B cell (primary cell): ENCODE results near the gene PCDHB3. TPM values are rescaled to one million over a fixed set of nuclear protein-coding genes. Genes with fewer than 3 reads are reported as not detected.

Experiments
- ATAC-seq: fragments of 200-7000 bp; cut with Tn5 transposase; one replicate; pipeline ENCODE4 v1.10.0; 2021; ENCODE audit warnings: low read depth, mild to moderate bottlenecking, moderate number of reproducible peaks, moderate library complexity
- CTCF ChIA-PET: fragments of 350-600 bp; sonication (Branson Sonifier 250); formaldehyde crosslinking; loops from one replicate; lab custom pipeline; 2021; ENCODE audit warnings: antibody characterized with exemption, inconsistent platforms; lab: Charles Lee
- POLR2A ChIA-PET: fragments of 350-600 bp; sonication (Branson Sonifier 250); formaldehyde crosslinking; loops from one replicate; lab custom pipeline; 2021; ENCODE audit warnings: antibody characterized with exemption; lab: Charles Lee
- DNase-seq: peaks from one replicate; pipeline ENCODE4 v3.0.0; 2013
- H2AFZ ChIP-seq: 2 replicates; pipeline ENCODE4 v1.6.1; 2012; ENCODE audit warnings: mild to moderate bottlenecking, low read depth, low read length; ENCODE audit not compliant: insufficient read depth, poor library complexity, severe bottlenecking
- H3K27ac ChIP-seq, 2 donors: 1 replicate in 1 of 2; 2 replicates in 1 of 2; pipeline ENCODE4 v1.5.1; 2012 to 2013; ENCODE audit warnings: low read length in 2 of 2, mild to moderate bottlenecking in 2 of 2, moderate library complexity in 1 of 2
- H3K27me3 ChIP-seq, 4 experiments: fragments of 200-600 bp in 1 of 4; sonication (generic) in 1 of 4; replicated peaks in 1 of 4; 1 replicate in 2 of 4; 2 replicates in 2 of 4; pipeline versions ENCODE4 v1.6.1 to v1.7.0; 2013 to 2016; ENCODE audit warnings: low read length in 3 of 4, mild to moderate bottlenecking in 2 of 4, mixed read lengths in 1 of 4, moderate library complexity in 1 of 4; ENCODE audit not compliant: insufficient read depth in 4 of 4, control insufficient read depth in 3 of 4; ENCODE audit errors: control extremely low read depth in 1 of 4
- H3K36me3 ChIP-seq, 2 experiments: replicated peaks in 1 of 2; 1 replicate in 1 of 2; 2 replicates in 1 of 2; pipeline versions ENCODE4 v1.6.1 to v1.7.1; 2013; ENCODE audit warnings: low read length in 1 of 2; ENCODE audit not compliant: insufficient read depth in 2 of 2, control insufficient read depth in 1 of 2; ENCODE audit errors: control extremely low read depth in 1 of 2, extremely low read depth in 1 of 2
- H3K4me1 ChIP-seq, 2 donors: fragments of 200-600 bp in 1 of 2; sonication (generic) in 1 of 2; 1 replicate in 1 of 2; 2 replicates in 1 of 2; pipeline versions ENCODE4 v1.5.1 to v1.6.1; 2013 to 2017; ENCODE audit warnings: low read length in 2 of 2; ENCODE audit not compliant: control insufficient read depth in 2 of 2, insufficient read depth in 2 of 2
- H3K4me2 ChIP-seq: replicated peaks from 2 replicates; pipeline ENCODE3; 2012; ENCODE audit warnings: mild to moderate bottlenecking, low read depth, low read length; ENCODE audit not compliant: poor library complexity, severe bottlenecking
- H3K4me3 ChIP-seq, 5 experiments: fragments of 200-600 bp in 1 of 5; sonication (generic) in 1 of 5; 1 replicate in 3 of 5; 2 replicates in 2 of 5; pipeline versions ENCODE4 v1.5.1 to v1.7.0; 2011 to 2016; ENCODE audit warnings: low read length in 4 of 5, mild to moderate bottlenecking in 4 of 5, low read depth in 2 of 5, control low read depth in 1 of 5, moderate library complexity in 1 of 5; ENCODE audit not compliant: insufficient read depth in 1 of 5; ENCODE audit errors: control extremely low read depth in 1 of 5, extremely low read depth in 1 of 5
- H3K79me2 ChIP-seq: fragments of 200-600 bp; sonication (generic); one replicate; pipeline ENCODE4 v1.6.0; 2016; ENCODE audit warnings: low read length; ENCODE audit not compliant: control insufficient read depth, insufficient read depth
- H3K9ac ChIP-seq: fragments of 200-600 bp; sonication (generic); 2 replicates; pipeline ENCODE4 v1.6.1; 2017; ENCODE audit warnings: mild to moderate bottlenecking, low read length, moderate library complexity
- H3K9me3 ChIP-seq, 3 donors: one replicate each; pipeline versions ENCODE4 v1.6.1 to v1.7.1; 2013; ENCODE audit warnings: low read length in 2 of 3; ENCODE audit not compliant: control insufficient read depth in 2 of 3, insufficient read depth in 1 of 3; ENCODE audit errors: control extremely low read depth in 1 of 3
- H4K20me1 ChIP-seq: 2 replicates; pipeline ENCODE4 v1.6.0; 2012; ENCODE audit warnings: mild to moderate bottlenecking, low read length; ENCODE audit not compliant: insufficient read depth, control insufficient read depth, poor library complexity, severe bottlenecking
- H3K27ac Mint-ChIP-seq: one replicate; pipeline ENCODE4 v1.8.0; 2021; ENCODE audit warnings: mixed read lengths
- H3K27me3 Mint-ChIP-seq: one replicate; pipeline ENCODE4 v1.8.0; 2021; ENCODE audit warnings: mixed read lengths
- H3K4me1 Mint-ChIP-seq: one replicate; pipeline ENCODE4 v1.8.0; 2021; ENCODE audit warnings: mixed read lengths
- H3K4me3 Mint-ChIP-seq: one replicate; pipeline ENCODE4 v1.8.0; 2021; ENCODE audit warnings: mixed read lengths
- H3K9me3 Mint-ChIP-seq: one replicate; pipeline ENCODE4 v1.8.0; 2022; ENCODE audit warnings: mixed read lengths; ENCODE audit not compliant: insufficient read depth
- CTCF ChIP-seq: fragments of 200-600 bp; IDR thresholded peaks from one replicate; pipeline ENCODE4 v1.8.0; 2022; ENCODE audit warnings: antibody characterized with exemption, mild to moderate bottlenecking
- EZH2 ChIP-seq: IDR thresholded peaks from 2 replicates; pipeline ENCODE4 v1.6.1; 2012; ENCODE audit warnings: borderline replicate concordance, low read depth, mild to moderate bottlenecking, moderate library complexity, low read length; ENCODE audit not compliant: insufficient read depth, poor library complexity, severe bottlenecking
- WGBS: methylation state at CpG from one replicate; pipeline ENCODE4 v1.1.5; 2013; ENCODE audit warnings: missing lambda C conversion rate; ENCODE audit not compliant: insufficient coverage; 5-methylcytosine and 5-hydroxymethylcytosine counted together
- intact Hi-C: fragments of 100-400 bp; cut with micrococcal nuclease; formaldehyde crosslinking; loops from one replicate; pipeline ENCODE4 v1.10.0; 2022
- polyA plus RNA-seq: library from polyadenylated mRNA; depleted of rRNA; stranded (reverse); fragments of >200 nt; gene quantifications from 2 replicates; pipeline ENCODE4 v1.2.3, GENCODE V29; 2012
- total RNA-seq, 2 donors: library from RNA; stranded (reverse); fragments of 120-200 nt in 1 of 2; gene quantifications; 1 replicate in 1 of 2; 2 replicates in 1 of 2; pipeline versions ENCODE4 v1.2.3 to v1.2.4, GENCODE V29; 2013 to 2022

PCDHB3 gene
- total and polyA plus RNA-seq, 2 donors (not counting 1 experiment from before 2014, with no cell fraction given) = not detected

DNA sequence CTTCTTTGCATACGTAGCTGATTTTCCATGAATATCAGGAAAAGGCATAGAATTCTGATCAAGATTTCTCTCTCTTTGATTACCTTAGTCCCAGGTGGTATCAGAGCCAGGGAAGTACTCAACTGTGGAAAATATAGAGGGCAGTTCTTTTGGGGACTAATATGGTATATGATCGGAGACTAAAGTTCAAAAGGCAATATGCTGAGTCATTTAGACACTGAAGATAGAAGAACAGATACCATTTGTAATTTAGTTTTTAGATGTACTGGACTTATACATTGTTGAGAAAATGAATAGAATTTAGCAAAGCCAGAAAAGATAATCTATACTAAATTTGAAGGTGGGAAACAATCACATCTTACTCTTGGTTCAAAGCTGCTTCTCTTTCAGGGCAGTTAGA lies 5.1 kb downstream of the PCDHB3 start:
- Histone ChIP-seq H3K79me2 (no peaks in the 10 kb centered on the region), H2AFZ (no peak overlapping the region), H4K20me1 (no peaks in the 10 kb centered on the region), H3K36me3 (no peaks in the 10 kb centered on the region), H3K4me2 (no peak overlapping the region), H3K9me3 (peaks cover 0 to 21% (median 2%) of the 10 kb centered on the region in 3 donors), H3K27ac (no peak overlapping the region), H3K4me1 (no peaks in the 10 kb centered on the region), H3K27me3 (peaks cover 0 to 6% (median 1%) of the 10 kb centered on the region in 4 experiments), H3K4me3 (no peak overlapping the region), H3K9ac (no peak overlapping the region)
- ChIA-PET POLR2A (no interaction called here), CTCF (no interaction called here)
- TF ChIP-seq CTCF (no peak), EZH2 (no peak)
- Mint-ChIP-seq H3K9me3 (no peaks in the 10 kb centered on the region), H3K4me3 (no peak overlapping the region), H3K27ac (no peak overlapping the region), H3K27me3 (peaks cover 5% of the 10 kb centered on the region), H3K4me1 (no peaks in the 10 kb centered on the region)
- DNase-seq = no peak
- WGBS = no CpG with 5 or more reads among the region's 2 CpGs
- ATAC-seq = no peak
- intact Hi-C loops = no loop called here

GRCh38 chr5:141119250-141119649 lies 19.0 kb downstream of the PCDHB3 start:
- ATAC-seq (no peak), DNase-seq (no peak)
- H3K27me3 ChIP-seq = peaks cover 0 to 11% (median 3%) of the 10 kb centered on the region in 4 experiments
- intact Hi-C loops = no loop called here
- Mint-ChIP-seq H3K27ac (no peak overlapping the region), H3K27me3 (peaks cover 9% of the 10 kb centered on the region), H3K9me3 (peaks cover 13% of the 10 kb centered on the region), H3K4me1 (no peaks in the 10 kb centered on the region), H3K4me3 (no peak overlapping the region)
- H3K4me2 ChIP-seq = no peak overlapping the region
- no CpG with 5 or more reads among the region's 2 CpGs for WGBS
- no peak overlapping the region for H3K9ac ChIP-seq
- H3K27ac ChIP-seq = no peak overlapping the region
- no peaks in the 10 kb centered on the region for H3K4me1 ChIP-seq
- H3K4me3 ChIP-seq = no peak overlapping the region
- CTCF ChIA-PET = no interaction called here
- peaks cover 3 to 21% (median 8%) of the 10 kb centered on the region in 3 donors for H3K9me3 ChIP-seq
- no peaks in the 10 kb centered on the region for H3K79me2 ChIP-seq
- no peaks in the 10 kb centered on the region for H3K36me3 ChIP-seq
- TF ChIP-seq CTCF (no peak), EZH2 (no peak)
- POLR2A ChIA-PET = no interaction called here
- H4K20me1 ChIP-seq = no peaks in the 10 kb centered on the region
- H2AFZ ChIP-seq = no peak overlapping the region
